HPDE6-E6E7 (cell line): Measurements from ENCODE around the gene CNBP.
"Not testable (repeated sequence)": the region's sequence is repeated elsewhere in the genome, so short reads cannot be mapped to it uniquely, and the experiment has no call there.

Experiments used
- DNase-seq: peaks from one replicate; pipeline ENCODE4 v3.0.0; 2011; ENCODE audit warnings: missing footprints; ENCODE audit errors: extremely low spot score

CNBP gene

GRCh38 chr3:129184784-129185542 is 1.3 kb upstream of the CNBP start:
- not testable (repeated sequence) for DNase-seq

- DNase-seq = no peak
These were observed 631 bp upstream of the CNBP start for GRCh38 chr3:129184396-129184657.

DNA sequence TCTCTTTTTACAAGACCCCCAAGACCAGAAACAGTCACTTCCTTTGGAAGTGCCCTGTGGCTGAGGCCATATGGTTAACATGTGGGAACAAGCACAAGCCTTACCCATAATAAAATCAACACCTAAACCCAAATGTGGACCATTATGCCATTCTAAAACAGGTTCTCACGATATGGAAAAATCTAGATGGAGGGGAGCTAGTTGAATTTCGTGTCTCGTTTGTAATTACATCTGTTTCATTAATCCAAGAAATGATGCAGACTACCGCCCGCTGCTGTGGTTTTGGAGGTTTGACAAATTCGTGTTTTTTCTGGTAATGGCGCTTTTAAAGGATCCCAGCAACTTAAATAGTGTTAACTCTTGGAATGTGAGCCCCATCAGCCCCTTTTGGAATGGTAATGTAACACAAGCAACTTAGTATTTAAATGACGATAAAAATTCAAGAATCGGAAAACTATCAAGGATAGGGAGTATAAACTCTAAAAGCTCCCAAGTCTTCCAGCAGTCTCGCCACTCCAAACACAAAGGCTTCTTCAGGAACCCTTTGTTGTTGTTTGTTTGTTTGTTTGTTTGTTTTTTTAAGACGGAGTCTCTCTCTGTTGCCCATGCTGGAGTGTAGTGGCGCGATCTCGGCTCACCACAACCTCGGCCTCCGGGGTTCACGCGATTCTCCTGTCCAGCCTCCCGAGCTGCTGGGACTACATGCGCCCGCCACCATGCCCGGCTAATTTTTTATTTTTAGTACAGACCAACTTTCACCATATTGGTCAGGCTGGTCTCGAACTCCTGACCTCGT is 1.1 kb downstream of the CNBP start:
- DNase-seq = no peak

DNA sequence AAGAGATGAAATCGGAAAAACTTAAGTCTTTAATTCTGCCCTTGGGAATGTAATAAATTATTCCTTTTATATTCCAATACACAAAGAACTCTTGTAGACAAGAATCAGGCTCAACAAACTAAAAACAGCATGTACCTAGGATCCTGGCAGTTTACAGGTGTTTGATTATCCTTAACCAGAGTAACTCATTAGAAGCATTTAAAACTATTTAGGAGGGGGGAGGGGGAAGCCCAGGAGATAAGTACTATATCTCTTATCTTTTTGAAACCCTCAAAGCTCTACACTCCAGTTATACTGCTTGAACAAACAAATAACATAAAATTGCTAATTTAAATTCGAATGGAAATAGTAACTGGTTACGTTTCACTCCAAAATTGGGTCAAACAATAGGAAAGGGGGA is 1.9 kb downstream of the CNBP start:
- DNase-seq = no peak

- no peak for DNase-seq
These were observed 3.2 kb downstream of the CNBP start for GRCh38 chr3:129180461-129180860.

DNA sequence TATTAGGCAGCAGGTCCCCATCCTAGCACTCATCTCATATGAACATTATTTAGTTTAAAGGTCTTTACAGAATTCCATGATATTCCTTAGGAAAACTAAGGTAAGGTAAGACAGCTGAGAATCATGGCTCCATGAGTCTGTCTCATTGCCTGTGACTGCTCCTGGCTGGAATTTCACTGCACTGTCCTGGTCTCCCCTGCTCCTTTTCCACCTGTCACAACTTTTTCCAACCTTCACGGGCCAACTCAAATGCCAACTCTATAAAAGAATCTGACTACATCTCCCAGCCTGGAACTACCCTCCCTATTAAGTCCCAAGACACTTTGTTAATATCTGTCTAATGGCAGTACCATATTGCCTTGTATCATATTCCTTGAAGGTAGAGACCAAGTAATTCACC is 7.6 kb downstream of the CNBP start:
- no peak for DNase-seq

DNA sequence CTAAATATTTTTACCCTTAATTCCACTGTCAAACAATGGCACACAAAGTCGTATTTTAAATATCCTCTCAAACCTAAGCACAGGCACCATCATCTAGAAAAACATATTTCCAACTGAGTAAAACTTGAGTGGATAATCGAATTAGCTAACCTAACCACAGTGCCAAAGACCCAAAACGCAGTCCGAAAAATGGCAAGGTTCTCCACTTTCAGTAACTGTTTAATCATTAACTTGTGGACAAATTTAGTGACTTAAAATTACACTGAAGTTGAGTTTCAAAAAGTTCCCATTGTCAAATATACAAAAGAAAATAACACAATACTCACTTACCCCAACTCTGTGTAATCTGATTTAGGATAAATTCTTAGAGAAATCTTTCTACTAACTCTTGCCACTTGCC is 10.0 kb downstream of the CNBP start:
- DNase-seq = no peak

GRCh38 chr3:129173206-129173605 is 10.5 kb downstream of the CNBP start:
- no peak for DNase-seq

DNA sequence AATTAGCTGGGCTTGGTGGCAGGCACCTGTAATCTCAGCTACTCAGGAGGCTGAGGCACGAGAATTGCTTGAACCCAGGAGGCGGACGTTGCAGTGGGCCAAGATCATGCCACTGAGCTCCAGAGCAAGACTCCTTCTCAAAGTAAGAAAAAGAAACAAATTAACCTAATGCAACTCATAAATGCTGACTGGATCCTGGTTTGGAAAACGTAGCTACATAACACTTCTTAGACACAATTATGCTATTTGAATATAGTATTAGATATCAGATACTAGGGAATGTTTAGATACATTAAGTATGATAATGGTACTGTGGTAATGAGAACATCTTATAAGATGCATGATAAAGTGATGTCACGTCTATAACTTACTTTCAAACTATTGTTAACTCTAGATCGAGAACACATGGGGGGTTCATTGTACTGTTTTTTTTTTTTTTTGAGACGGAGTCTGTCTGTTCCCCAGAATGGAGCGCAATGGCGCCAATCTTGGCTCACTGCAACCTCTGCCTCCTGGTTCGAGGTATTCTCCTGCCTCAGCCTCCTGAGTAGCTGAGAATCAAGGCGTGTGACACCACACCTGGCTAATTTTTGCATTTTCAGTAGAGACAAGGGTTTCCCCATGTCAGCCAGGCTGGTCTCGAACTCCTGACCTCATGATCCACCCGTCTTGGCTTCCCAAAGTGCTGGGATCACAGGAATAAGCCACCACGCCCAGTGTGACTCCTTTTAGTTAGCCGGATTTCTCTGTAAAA is 16.9 kb downstream of the CNBP start:
- no peak for DNase-seq

- not testable (repeated sequence) for DNase-seq
These were observed 18.1 kb downstream of the CNBP start for GRCh38 chr3:129165594-129165993.

- no peak for DNase-seq
These were observed 19.2 kb downstream of the CNBP start for GRCh38 chr3:129164500-129164899.

DNA sequence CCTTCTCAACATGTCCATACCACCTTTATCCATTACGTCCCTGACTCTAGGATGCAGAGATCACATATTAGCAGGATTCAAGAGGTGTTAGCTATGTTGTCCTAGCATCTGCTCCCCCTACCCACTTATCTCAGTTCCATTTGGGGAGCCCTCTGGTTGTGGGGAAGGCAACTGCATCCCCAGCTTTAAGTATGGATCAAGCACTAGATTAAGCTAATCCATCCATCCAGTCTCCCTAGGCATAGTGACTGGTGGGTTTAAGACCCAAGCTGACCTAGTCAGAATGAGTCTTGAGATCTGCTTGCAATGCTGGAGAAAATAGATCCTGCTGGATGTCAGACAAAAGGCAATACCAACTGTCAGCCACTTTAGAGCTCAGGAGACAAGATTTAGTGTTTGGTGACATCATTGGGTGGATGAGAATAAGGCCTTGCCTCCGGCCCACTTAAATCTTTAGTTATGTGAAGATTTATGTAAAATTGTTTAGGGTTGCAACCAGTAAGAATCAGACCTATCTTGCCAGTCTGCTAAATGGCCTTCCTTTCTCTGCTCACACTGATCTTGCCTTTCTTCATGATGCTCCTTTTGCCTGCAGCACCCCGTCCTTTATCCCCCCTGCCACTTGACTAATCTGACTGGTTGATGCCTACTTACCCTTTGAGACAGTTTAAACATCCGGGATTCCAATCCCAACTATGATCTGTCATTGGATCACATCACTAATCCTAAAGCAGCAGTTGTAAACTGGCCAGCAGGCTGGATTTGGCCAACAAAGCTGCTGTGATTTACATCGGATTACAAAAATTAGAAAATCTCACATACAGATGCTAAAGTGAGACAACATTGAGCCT is 20.7 kb downstream of the CNBP start:
- DNase-seq = no peak

GRCh38 chr3:129161860-129162271 is 21.8 kb downstream of the CNBP start:
- DNase-seq = peak; percentile 45

GRCh38 chr3:129160891-129161859 is 22.5 kb downstream of the CNBP start, which contains the start of gene ISY1:
Gene ISY1 (minus strand): TSS chr3:129161063. CDS start chr3:129160975, 88 bp downstream.
- DNase-seq = peak; percentile 95

- DNase-seq = no peak
These were observed 38.9 kb downstream of the CNBP start for GRCh38 chr3:129144786-129145185.

DNA sequence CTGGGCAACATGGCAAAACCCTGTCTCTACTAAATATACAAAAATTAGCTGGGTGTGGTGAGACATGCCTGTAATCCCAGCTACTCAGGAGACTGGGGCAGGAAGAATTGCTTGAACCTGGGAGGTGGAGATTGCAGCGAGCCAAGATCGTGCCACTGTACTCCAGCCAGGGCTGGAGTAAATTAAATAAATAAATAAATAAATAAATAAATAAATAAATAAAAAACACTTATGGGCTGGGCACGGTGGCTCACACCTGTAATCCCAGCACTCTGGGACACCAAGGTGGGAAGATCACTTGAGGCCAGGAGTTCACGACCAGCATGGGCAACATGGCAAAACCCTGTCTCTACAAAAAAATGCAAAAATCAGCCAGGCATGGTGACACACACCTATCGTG is 42.7 kb downstream of the CNBP start:
- DNase-seq = not testable (repeated sequence)

DNA sequence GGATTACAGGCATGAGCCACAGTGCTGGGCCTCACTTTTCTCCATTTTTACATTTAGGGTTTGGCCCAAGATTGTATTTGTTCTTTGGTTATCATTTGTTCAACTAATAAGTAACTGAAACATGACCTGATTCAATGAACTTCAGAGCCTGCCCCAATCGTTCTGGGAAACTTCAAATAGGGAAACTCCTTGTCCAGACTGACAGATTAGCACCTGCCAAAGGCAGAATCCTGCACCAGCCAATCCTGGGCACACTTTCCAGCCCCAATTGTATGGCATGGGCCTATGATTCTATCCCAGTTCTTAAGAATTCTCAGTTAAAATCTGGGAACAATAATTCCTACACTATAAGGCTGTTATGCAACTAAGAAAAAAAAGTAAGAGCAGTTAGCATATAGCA is 43.8 kb downstream of the CNBP start:
- no peak for DNase-seq

DNA sequence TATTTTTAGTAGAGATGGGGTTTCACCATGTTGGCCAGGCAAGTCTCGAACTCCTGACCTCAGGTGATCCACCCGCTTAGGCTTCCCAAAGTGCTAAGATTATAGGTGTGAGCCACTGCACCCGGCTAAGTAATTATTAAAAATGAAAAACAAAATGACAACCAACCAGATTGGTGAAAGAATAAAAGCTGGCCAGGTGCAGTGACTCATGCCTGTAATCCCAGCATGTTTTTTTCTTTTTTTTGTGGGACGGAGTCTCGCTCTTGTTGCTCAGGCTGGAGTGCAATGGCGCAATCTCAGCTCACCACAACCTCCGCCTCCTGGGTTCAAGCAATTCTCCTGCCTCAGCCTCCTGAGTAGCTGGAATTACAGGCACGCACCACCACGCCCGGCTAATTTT is 47.4 kb downstream of the CNBP start:
- not testable (repeated sequence) for DNase-seq

DNA sequence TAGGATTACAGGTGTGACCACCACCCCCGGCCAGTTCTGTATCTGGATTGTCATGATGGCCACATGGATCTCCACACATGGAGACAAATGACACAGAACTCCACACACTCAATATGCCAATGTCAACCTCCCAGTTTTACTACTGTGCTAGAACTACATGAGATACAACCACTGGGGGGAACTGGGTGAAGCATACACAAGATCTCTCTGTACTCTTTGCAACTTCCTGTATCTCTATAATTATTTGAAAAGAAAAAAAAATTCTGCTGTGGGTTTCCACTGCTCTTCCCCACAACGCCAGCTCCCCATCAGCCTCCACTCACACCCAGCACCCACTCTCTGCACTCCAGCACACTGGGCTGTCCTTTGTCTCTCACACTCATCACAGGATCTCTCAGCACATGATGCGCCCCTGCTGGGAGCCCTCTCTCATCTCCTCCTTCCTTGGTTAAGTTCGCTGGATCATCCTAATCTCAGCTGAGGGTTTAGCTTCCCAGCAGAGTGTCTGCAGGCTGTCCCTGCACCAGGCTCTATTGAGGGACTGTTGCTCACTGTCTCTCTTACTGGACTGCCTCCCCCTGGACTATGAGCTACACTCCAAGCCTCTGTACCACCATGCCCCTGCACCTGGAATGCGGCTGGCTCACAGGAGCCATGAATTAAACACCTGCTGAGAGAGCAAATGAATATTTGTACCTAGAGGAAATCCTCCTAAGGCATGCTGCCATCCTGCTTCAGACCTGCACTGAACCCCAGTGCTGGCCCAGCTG is 51.4 kb downstream of the CNBP start:
- no peak for DNase-seq
